ENCODE results near the gene LDAH. TPM values are rescaled to one million over a fixed set of nuclear protein-coding genes. Genes with fewer than 3 reads are reported as not detected.

LDAH gene
- total RNA-seq, 1 experiment from 2014 or later = 15.2 TPM

DNA sequence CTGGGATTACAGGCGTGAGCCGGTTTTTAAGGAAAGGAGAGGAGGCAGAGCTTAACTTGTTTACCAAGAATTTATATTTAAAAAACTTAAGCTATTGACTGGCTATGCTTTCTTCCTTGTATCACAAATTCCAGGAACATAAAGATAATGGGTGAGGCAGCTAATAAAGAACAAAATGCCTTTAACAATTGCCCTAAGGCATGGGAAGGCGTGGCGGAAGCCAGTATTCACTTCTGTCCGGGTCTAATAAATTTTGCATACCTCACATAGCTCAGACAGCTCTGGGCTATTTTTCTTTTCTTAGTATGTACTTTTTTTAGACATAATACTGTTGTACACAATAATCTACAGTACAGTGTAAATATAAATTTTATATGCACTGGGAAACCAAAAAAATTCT lies 1.0 kb upstream of the LDAH start:
- H3K79me2 ChIP-seq (ENCODE audit: insufficient read depth, low read length) = peaks cover 1% of the 10 kb centered on the region; the same call in 1 of the 2 replicates
- no peak overlapping the region for H2BK20ac ChIP-seq (ENCODE audit: low read depth, low read length, poor library complexity, severe bottlenecking)
- no peaks in the 10 kb centered on the region for H3K9me3 ChIP-seq (ENCODE audit: control insufficient read depth, low read depth, low read length)
- no peaks in the 10 kb centered on the region; a peak in 2 of 5 replicates for H3K9me3 Mint-ChIP-seq
- no peak overlapping the region for H4K5ac ChIP-seq (ENCODE audit: insufficient read length, low read depth, low read length)
- H3K18ac ChIP-seq (ENCODE audit: insufficient read length, low read depth, low read length) = no peak overlapping the region
- H2BK120ac ChIP-seq (ENCODE audit: low read depth, low read length, poor library complexity, severe bottlenecking) = no peak overlapping the region
- no peak overlapping the region for H3K27ac Mint-ChIP-seq
- H2AFZ ChIP-seq (ENCODE audit: low read length) = no peak overlapping the region
- H3K36me3 Mint-ChIP-seq (ENCODE audit: insufficient read depth in 1 of 3, low read depth in 3 of 3) = no peaks in the 10 kb centered on the region; a peak in 2 of 7 replicates
- H3K23me2 ChIP-seq (ENCODE audit: insufficient read length, low read depth, low read length, poor library complexity, severe bottlenecking) = peaks cover 4% of the 10 kb centered on the region
- no peak overlapping the region for H3K27ac ChIP-seq (ENCODE audit: insufficient read length, low read depth, low read length)
- no peaks in the 10 kb centered on the region for H4K20me1 ChIP-seq (ENCODE audit: control insufficient read depth, insufficient read depth, insufficient read length)
- no peak overlapping the region for H4K91ac ChIP-seq (ENCODE audit: insufficient read length, low read depth, low read length)
- H3K27me3 ChIP-seq (ENCODE audit: insufficient read depth, low read length) = no peaks in the 10 kb centered on the region
- no peak overlapping the region for H2BK15ac ChIP-seq (ENCODE audit: low read depth, low read length)
- no peak overlapping the region for H3K4me3 Mint-ChIP-seq
- no peak overlapping the region for H3K56ac ChIP-seq (ENCODE audit: insufficient read length, low read depth, low read length)
- no peak overlapping the region for H3K4ac ChIP-seq (ENCODE audit: low read depth, low read length)
- H3K23ac ChIP-seq (ENCODE audit: insufficient read length, low read depth, low read length) = no peak overlapping the region
- no peak overlapping the region for H3K9ac ChIP-seq (ENCODE audit: extremely low read depth, insufficient read length, low read length)
- H2BK12ac ChIP-seq (ENCODE audit: insufficient read length, low read depth, low read length) = no peak overlapping the region
- no peak overlapping the region for H3K14ac ChIP-seq (ENCODE audit: insufficient read depth, low read length)
- H3K27me3 Mint-ChIP-seq (ENCODE audit: low read depth) = peaks cover 35% of the 10 kb centered on the region
- peaks cover 0 to 5% of the 10 kb centered on the region in 2 experiments; a peak in 3 of 4 replicates for H3K4me1 Mint-ChIP-seq
- H3K4me1 ChIP-seq (ENCODE audit: insufficient read depth, low read length) = no peaks in the 10 kb centered on the region
- no peak overlapping the region for H3K4me2 ChIP-seq (ENCODE audit: insufficient read depth, insufficient read length, low read length)
- H2AK5ac ChIP-seq (ENCODE audit: insufficient read length, low read length) = no peak overlapping the region
- DNase-seq = no peak
- TF ChIP-seq CTCF (conservative IDR thresholded peaks at IDR 0.05) = no peak
- H4K8ac ChIP-seq (replicated peaks; ENCODE audit: insufficient read length, low read depth, low read length) = no peak overlapping the region
- H3T11ph ChIP-seq (ENCODE audit: low read length) = no peak overlapping the region
- H3K79me1 ChIP-seq (ENCODE audit: insufficient read depth, low read depth, low read length, poor library complexity, severe bottlenecking) = no peaks in the 10 kb centered on the region
- WGBS (ENCODE audit: extremely low coverage, insufficient read length, low lambda C conversion rate) = no CpG with 5 or more reads among the region's 5 CpGs
- no peak overlapping the region for H2BK5ac ChIP-seq (ENCODE audit: insufficient read length, low read length)
